A549 (cell line): ENCODE data around the gene GNG10. TPM values are rescaled to one million over a fixed set of nuclear protein-coding genes. Genes with fewer than 3 reads are reported as not detected.
"Not testable (repeated sequence)": the region's sequence is repeated elsewhere in the genome, so short reads cannot be mapped to it uniquely, and the experiment has no call there.

Experiments
- ATAC-seq, 2 experiments: fragments of 200-7000 bp in 1 of 2; fragments of >200 bp in 1 of 2; cut with Nextera tagmentation in 1 of 2; cut with Tn5 transposase in 1 of 2; 3 replicates each; pipeline versions ENCODE4 v1.8.0 to v1.9.1; 2018 to 2020; ENCODE audit warnings: mild to moderate bottlenecking in 1 of 2, moderate library complexity in 1 of 2
- CTCF ChIA-PET: fragments of 300-600 bp; sonication (Branson Sonifier 250); formaldehyde crosslinking; extraction: SDS; loops from one replicate; lab custom pipeline; 2021; ENCODE audit warnings: antibody characterized with exemption, inconsistent platforms; lab: Yijun Ruan, JAX
- POLR2A ChIA-PET: fragments of 350-600 bp; formaldehyde crosslinking; extraction: SDS; loops from one replicate; lab custom pipeline; 2021; ENCODE audit warnings: antibody characterized with exemption, inconsistent platforms; lab: Yijun Ruan, JAX
- DNase-seq, 2 experiments: peaks; one replicate each; pipeline versions ENCODE4 v3.0.0 to v3.0.0-alpha.2; 2011 to 2016; ENCODE audit warnings: low read depth in 1 of 2, low spot score in 1 of 2
- FAIRE-seq: peaks from 2 replicates; lab custom pipeline; 2011; peaks lifted over from hg19 to GRCh38; lab: Jason Lieb, UNC
- H3K27ac ChIP-seq, 2 experiments: fragments of >200 bp; sonication (Bioruptor Twin); formaldehyde crosslinking; 3 replicates each; pipeline ENCODE4 v1.5.1; 2016 to 2017
- H3K4me1 ChIP-seq: fragments of >200 bp; sonication (Bioruptor Twin); formaldehyde crosslinking; 3 replicates; pipeline ENCODE4 v1.6.1; 2016
- H3K4me2 ChIP-seq: fragments of >200 bp; sonication (Bioruptor Twin); formaldehyde crosslinking; 3 replicates; pipeline ENCODE4 v1.6.1; 2016
- H3K4me3 ChIP-seq: fragments of >200 bp; sonication (Bioruptor Twin); formaldehyde crosslinking; 3 replicates; pipeline ENCODE4 v1.5.1; 2016
- H3K9me3 ChIP-seq: fragments of >200 bp; sonication (Bioruptor Twin); formaldehyde crosslinking; 3 replicates; pipeline ENCODE4 v1.6.1; 2016
- FOSB ChIP-seq: fragments of 250-450 bp; sonication (Bioruptor Pico); IDR thresholded peaks from 2 replicates; pipeline ENCODE4 v1.5.0; 2020; ENCODE audit warnings: mild to moderate bottlenecking, moderate library complexity
- HDAC2 ChIP-seq: fragments of 200-600 bp; sonication (generic); IDR thresholded peaks from 2 replicates; pipeline ENCODE4 v1.6.1; 2016
- HEYL ChIP-seq: fragments of 250-450 bp; sonication (Bioruptor Pico); IDR thresholded peaks from 2 replicates; pipeline ENCODE4 v1.8.0; 2021; ENCODE audit warnings: mild to moderate bottlenecking, moderate library complexity
- HOXA7 ChIP-seq: fragments of 250-450 bp; sonication (Bioruptor Pico); IDR thresholded peaks from 2 replicates; pipeline ENCODE4 v1.5.0; 2020; ENCODE audit warnings: mild to moderate bottlenecking, moderate library complexity
- KDM1A ChIP-seq: fragments of 200-600 bp; sonication (generic); IDR thresholded peaks from 2 replicates; pipeline ENCODE4 v1.6.1; 2016; ENCODE audit warnings: low read depth, mild to moderate bottlenecking
- KDM5A ChIP-seq: fragments of 200-600 bp; sonication (generic); IDR thresholded peaks from 2 replicates; pipeline ENCODE4 v1.6.1; 2016; ENCODE audit warnings: antibody characterized with exemption, mild to moderate bottlenecking
- MAFK ChIP-seq: fragments of 450-650 bp; IDR thresholded peaks from 2 replicates; pipeline ENCODE4 v1.6.1; 2014; ENCODE audit not compliant: partially characterized antibody
- MYC ChIP-seq: IDR thresholded peaks from 2 replicates; pipeline ENCODE4 v1.6.1; 2012; ENCODE audit warnings: mild to moderate bottlenecking, inconsistent platforms, low read length, improper control_type of control experiment, borderline replicate concordance
- NR3C1 ChIP-seq: fragments of >200 bp; sonication (Bioruptor Twin); formaldehyde crosslinking; IDR thresholded peaks from 3 replicates; pipeline ENCODE4 v1.6.1; 2017
- PHF8 ChIP-seq: fragments of 200-600 bp; sonication (generic); IDR thresholded peaks from 2 replicates; pipeline ENCODE4 v1.6.1; 2016; ENCODE audit warnings: low read depth, mild to moderate bottlenecking, antibody characterized with exemption, moderate library complexity, borderline replicate concordance
- RFX5 ChIP-seq: fragments of 450-650 bp; IDR thresholded peaks from 2 replicates; pipeline ENCODE4 v1.7.1; 2014; ENCODE audit warnings: antibody characterized with exemption, mild to moderate bottlenecking, moderate library complexity
- TP53 ChIP-seq: fragments of 250-450 bp; sonication (Bioruptor Pico); IDR thresholded peaks from 2 replicates; pipeline ENCODE4 v1.5.0; 2021; ENCODE audit warnings: mild to moderate bottlenecking, moderate library complexity
- ZC3H11A ChIP-seq: fragments of 450-650 bp; IDR thresholded peaks from 2 replicates; pipeline ENCODE4 v1.6.1; 2014; ENCODE audit warnings: antibody characterized with exemption, mild to moderate bottlenecking
- WGBS: methylation state at CpG from one replicate; pipeline ENCODE4 v1.1.6; 2017; ENCODE audit errors: missing lambda C conversion rate; 5-methylcytosine and 5-hydroxymethylcytosine counted together
- polyA plus RNA-seq, 4 experiments: library from polyadenylated mRNA; depleted of rRNA in 3 of 4; stranded (reverse); fragments of >200 nt; fragmentation: RNase III in 1 of 4; extraction: RNeasy Plus Mini Kit Qiagen cat#74134 plus additional on column Dnase treatment in 1 of 4; gene quantifications; 2 replicates in 3 of 4; 3 replicates in 1 of 4; pipeline ENCODE4 v1.2.3, GENCODE V29; 2011 to 2017

Gene GNG10
- polyA plus RNA-seq, 2 of the 4 experiments (the other 2 are of a cell fraction): 70.8 to 102 TPM

DNA sequence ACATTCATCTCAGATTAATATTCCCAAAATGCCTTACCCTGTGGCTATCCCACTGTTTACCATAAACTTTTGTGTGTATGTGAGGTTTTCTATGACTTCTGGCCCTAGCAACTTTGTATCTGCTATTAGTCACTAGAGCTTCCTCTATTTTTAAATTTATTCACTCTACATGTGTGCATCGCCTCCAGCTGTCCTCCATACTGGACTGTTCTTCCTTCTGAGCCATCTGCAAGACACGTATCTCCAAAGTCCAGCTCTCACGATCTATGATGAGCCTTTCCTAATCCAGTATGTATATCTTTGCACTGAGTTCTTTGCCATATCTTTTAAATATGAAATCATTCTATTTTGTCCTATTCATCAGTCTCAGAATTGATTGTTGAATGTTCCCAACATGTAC, 1.7 kb upstream of the GNG10 start (continued):
- TF ChIP-seq HOXA7: no peak

DNA sequence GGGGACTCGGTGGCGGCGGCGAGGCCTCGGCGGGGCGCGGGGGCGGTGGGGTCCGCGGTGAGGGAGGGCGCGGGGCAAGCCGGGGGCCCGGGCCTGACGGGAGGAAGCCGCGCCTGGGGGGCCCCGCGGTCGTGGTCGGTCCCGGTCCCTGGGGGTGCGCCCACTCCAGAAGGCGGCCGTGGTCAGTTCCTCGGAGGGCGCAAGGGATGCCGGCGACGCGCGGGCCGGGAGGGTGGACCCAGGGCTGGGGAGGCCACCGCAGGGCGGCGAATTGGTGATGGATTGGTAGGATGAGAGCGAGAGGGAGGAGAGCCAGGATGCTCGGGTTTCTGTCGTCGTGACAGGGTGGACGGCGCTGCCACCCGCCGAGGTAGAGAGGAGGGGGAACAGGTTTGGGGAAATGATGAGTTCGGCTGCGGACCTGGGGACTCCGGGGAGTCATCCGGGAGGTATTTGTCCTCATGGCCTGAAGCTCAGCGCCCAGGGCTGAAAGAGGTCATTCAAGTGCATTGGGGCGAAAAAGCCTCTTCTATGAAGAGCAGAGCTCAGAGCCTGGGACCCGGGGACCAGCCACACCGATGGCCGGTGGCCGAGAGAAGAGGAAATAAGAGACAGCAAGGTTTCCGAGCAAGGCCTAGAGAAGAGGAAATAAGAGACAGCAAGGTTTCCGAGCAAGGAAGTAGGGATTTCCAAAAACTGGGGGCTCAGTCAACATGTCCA, 557 bp downstream of the GNG10 start:
- WGBS: 2% methylated on average over 28 of the region's 57 CpGs
- Histone ChIP-seq H3K9me3 (no peaks in the 10 kb centered on the region), H3K27ac (peak overlapping the region; percentile 97 to 98), H3K4me2 (peak overlapping the region; percentile 91), H3K4me3 (peak overlapping the region; percentile 99), H3K4me1 (peaks cover 8% of the 10 kb centered on the region; the same call in 2 of the 3 replicates)
- FAIRE-seq (no peak), DNase-seq (peak; percentile 22 to 65), ATAC-seq (peak; percentile 63 to 76)
- ChIA-PET CTCF (interaction anchor here (1.1 to 1.7 kb wide), 3 partner anchors 26 to 64 kb away, joined by 3 to 5 read pairs (median 3); no protein-coding TSS in a partner anchor), POLR2A (interaction anchor here (1.1 kb wide), 1 partner anchor 103 kb away, joined by 3 read pairs; no protein-coding TSS in a partner anchor)
- TF ChIP-seq ZC3H11A (no peak; the same call in 1 of the 2 replicates), PHF8 (0 out of 2 replicates have a peak, but pooled peaks have one; percentile 2)

DNA sequence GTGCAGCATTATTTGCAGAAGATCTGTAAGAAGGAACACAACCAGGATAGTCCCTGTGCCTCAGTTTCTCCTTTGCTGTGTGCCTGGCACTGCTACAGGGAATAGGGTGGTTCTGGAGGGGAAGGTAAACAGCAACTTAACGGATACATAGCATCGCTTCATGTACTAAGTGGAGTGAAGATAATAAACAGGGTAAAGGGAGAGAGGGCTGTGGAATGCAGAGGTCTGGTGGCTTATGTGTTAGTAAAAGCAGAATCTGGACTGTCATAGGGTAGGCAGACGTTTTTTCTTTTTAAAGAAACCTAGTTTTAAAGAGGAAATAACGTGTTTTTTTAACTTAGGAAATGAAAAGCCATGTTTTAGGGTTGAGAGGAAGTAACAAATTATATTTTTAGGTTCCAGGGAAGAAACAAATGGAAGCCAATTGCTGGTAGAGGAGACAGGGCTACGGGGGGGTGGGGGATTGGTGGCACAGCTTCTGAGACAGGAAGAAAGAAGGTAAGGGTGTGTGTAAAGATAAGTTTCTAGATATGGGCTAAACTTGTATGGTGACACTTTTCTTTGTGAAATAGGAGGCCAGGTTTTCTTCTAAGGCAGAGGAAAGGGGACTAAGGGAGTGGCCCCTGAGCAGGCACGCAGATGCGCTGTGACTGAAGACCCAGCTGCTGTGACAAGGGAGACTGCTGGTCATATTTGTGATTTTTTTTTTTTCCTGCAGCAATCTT, 1.3 kb downstream of the GNG10 start:
- CTCF ChIA-PET: interaction anchor here (1.7 kb wide), 1 partner anchor 26 kb away, joined by 5 read pairs; no protein-coding TSS in a partner anchor

DNA sequence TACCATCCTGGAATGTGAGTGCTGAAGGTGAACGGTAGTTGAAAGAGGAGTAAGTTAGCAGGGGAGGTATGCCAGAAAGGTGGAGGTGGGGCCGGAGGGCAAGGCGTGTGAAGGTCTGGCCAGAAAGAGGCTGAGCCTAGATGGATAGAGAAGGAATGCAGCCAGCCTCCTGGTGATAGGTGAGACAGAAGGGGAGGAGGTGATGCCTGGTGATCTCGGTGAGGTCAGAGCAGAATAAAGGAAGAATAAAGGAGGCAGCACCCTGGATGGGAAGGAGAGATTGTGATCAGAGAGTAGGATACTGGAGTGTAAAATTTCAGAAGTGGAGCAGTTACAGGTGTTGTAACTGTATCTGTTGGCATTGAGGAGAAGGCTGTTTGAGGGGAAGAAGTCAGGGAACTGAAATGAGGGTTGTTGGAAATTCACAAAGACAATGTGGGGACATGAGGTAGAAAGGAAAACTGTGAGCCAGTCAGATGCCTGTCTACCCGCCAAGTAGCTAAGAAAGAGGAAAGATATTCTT, 2.0 kb downstream of the GNG10 start:
- FAIRE-seq (no peak), DNase-seq (no peak), ATAC-seq (no peak)
- POLR2A ChIA-PET: interaction anchor here (0.6 to 1.0 kb wide), 2 partner anchors 33 to 69 kb away, joined by 4 to 6 read pairs; partner anchors contain the start of gene DNAJC25
- Histone ChIP-seq H3K4me3 (no peak overlapping the region), H3K27ac (no peak overlapping the region), H3K9me3 (no peaks in the 10 kb centered on the region), H3K4me1 (peaks cover 8% of the 10 kb centered on the region; the same call in 2 of the 3 replicates), H3K4me2 (peak overlapping the region; percentile 91; the same call in 1 of the 3 replicates)
- CTCF ChIA-PET: interaction anchor here (0.6 to 0.9 kb wide), 5 partner anchors 28 to 845 kb away, joined by 3 to 5 read pairs (median 3); no protein-coding TSS in a partner anchor
- TF ChIP-seq HOXA7: no peak
- 92% methylated on average over 5 of the region's 5 CpGs for WGBS

More for the DNA sequence above, 1.3 kb downstream of the GNG10 start:
- Histone ChIP-seq H3K27ac (peak overlapping the region; percentile 97 to 98; a peak in 5 of 6 replicates), H3K9me3 (no peaks in the 10 kb centered on the region), H3K4me2 (peak overlapping the region; percentile 91), H3K4me3 (peak overlapping the region; percentile 99), H3K4me1 (peaks cover 8% of the 10 kb centered on the region; the same call in 2 of the 3 replicates)
- POLR2A ChIA-PET: interaction anchor here (0.6 kb wide), 1 partner anchor 68 kb away, joined by 6 read pairs; no protein-coding TSS in a partner anchor
- DNase-seq: no peak
- 65% methylated on average over 7 of the region's 7 CpGs for WGBS
- TF ChIP-seq KDM5A: no peak
- no peak for TF ChIP-seq RFX5
- TF ChIP-seq MYC: no peak
- no peak for FAIRE-seq
- peak in 1 of 2 experiments; percentile 2; a peak in 1 of 6 replicates for ATAC-seq

DNA sequence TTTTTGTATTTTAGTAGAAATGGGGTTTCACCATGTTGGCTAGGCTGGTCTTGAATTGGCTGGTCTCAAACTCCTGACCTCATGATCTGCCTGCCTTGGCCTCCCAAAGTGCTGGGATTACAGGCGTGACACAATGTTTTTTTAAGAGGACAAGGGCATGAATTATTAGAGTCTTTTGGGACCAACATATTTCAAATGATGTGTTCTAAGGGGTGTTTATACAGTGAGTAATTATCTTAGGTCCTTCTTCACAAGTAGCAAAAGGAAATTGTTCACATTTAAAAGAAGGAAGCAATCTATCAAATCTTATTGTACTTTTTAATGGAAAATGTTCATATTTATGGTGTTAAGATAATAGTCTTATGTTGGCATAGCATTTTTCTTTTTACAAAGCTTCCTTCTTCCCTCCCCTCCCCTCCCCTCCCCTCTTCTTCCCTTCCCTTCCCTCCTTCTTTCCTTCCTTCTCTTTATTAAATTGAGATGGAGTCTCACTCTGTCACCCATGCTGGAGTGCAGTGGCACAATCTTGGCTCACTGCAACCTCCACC, 6.7 kb downstream of the GNG10 start:
- 86% methylated on average over 1 of the region's 1 CpG for WGBS
- no peak for ATAC-seq
- POLR2A ChIA-PET: no interaction called here

DNA sequence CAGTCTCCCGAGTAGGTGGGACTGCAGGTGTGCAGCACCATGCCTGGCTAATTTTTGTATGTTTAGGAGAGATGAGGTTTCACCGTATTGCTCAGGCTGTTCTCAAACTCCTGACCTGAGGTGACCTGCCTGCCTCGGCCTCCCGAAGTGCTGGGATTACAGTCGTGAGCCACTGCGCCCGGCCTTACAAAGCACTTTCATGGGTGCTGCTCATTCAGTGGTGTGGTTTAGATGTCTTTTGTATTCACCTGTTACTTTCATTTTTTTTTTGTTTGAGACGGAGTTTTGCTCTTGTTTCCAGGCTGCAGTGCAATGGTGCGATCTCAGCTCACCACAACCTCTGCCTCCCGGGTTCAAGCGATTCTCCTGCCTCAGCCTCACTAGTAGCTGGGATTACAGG, 7.2 kb downstream of the GNG10 start:
- H3K9me3 ChIP-seq, H3K4me3 ChIP-seq, ATAC-seq, POLR2A ChIA-PET, H3K4me2 ChIP-seq, H3K4me1 ChIP-seq, FAIRE-seq, H3K27ac ChIP-seq, DNase-seq, CTCF ChIA-PET: not testable (repeated sequence)
- WGBS: 91% methylated on average over 11 of the region's 11 CpGs

More for the DNA sequence above, 6.7 kb downstream of the GNG10 start:
- TF ChIP-seq KDM1A (no peak), MYC (no peak), FOSB (no peak), MAFK (no peak), HEYL (CRISPR knock-in tag) (no peak), NR3C1 (no peak), HDAC2 (no peak), TP53 (CRISPR knock-in tag) (no peak)
- CTCF ChIA-PET: interaction anchor here (1.3 kb wide), 1 partner anchor 70 kb away, joined by 3 read pairs; no protein-coding TSS in a partner anchor
- DNase-seq (no peak), FAIRE-seq (no peak)
- Histone ChIP-seq H3K4me2 (no peak overlapping the region), H3K9me3 (no peaks in the 10 kb centered on the region), H3K4me1 (peaks cover under 1% of the 10 kb centered on the region; the same call in 1 of the 3 replicates), H3K27ac (no peak overlapping the region), H3K4me3 (no peak overlapping the region)
